Mucosa of rectum (tissue), 2 donors: ENCODE measurements around the gene MAGI1.
"Not testable (repeated sequence)": the region's sequence is repeated elsewhere in the genome, so short reads cannot be mapped to it uniquely, and the experiment has no call there.

Source experiments
- H3K27ac ChIP-seq, 2 donors: one replicate each; pipeline ENCODE4 v1.7.0; 2013; ENCODE audit warnings: inconsistent platforms in 2 of 2, low read depth in 2 of 2, low read length in 2 of 2
- H3K27me3 ChIP-seq, 2 donors: one replicate each; pipeline ENCODE4 v1.7.0; 2013; ENCODE audit warnings: low read length in 2 of 2; ENCODE audit not compliant: control insufficient read depth in 2 of 2, insufficient read depth in 2 of 2
- H3K36me3 ChIP-seq, 2 donors: one replicate each; pipeline ENCODE4 v1.7.0; 2013; ENCODE audit warnings: low read length in 2 of 2; ENCODE audit not compliant: control insufficient read depth in 2 of 2, insufficient read depth in 2 of 2
- H3K4me1 ChIP-seq, 2 donors: one replicate each; pipeline ENCODE4 v1.7.0; 2013; ENCODE audit warnings: low read length in 2 of 2, mild to moderate bottlenecking in 1 of 2; ENCODE audit not compliant: control insufficient read depth in 2 of 2, insufficient read depth in 2 of 2
- H3K4me3 ChIP-seq, 2 donors: one replicate each; pipeline ENCODE4 v1.7.0; 2013; ENCODE audit warnings: low read length in 2 of 2
- H3K9ac ChIP-seq, 2 donors: one replicate each; pipeline ENCODE4 v1.7.0; 2013; ENCODE audit warnings: low read length in 2 of 2, low read depth in 1 of 2, mild to moderate bottlenecking in 1 of 2
- H3K9me3 ChIP-seq, 2 donors: one replicate each; pipeline ENCODE4 v1.7.0; 2013; ENCODE audit warnings: low read length in 2 of 2; ENCODE audit not compliant: control insufficient read depth in 2 of 2
- donor health status: healthy.
- donor health status: Normal muscosa, but diverticular disease.

Gene MAGI1

GRCh38 chr3:65618599-65618998 is 420.1 kb downstream of the MAGI1 start:
- no peaks in the 10 kb centered on the region for H3K9me3 ChIP-seq
- H3K9ac ChIP-seq, result no peak overlapping the region
- H3K4me3 ChIP-seq, result no peak overlapping the region
- no peaks in the 10 kb centered on the region for H3K27me3 ChIP-seq
- no peaks in the 10 kb centered on the region for H3K4me1 ChIP-seq
- no peaks in the 10 kb centered on the region for H3K36me3 ChIP-seq
- H3K27ac ChIP-seq, result no peak overlapping the region

- H3K27ac ChIP-seq, result no peak overlapping the region
- no peaks in the 10 kb centered on the region for H3K36me3 ChIP-seq
- no peaks in the 10 kb centered on the region for H3K4me1 ChIP-seq
These were observed 420.9 kb downstream of the MAGI1 start for GRCh38 chr3:65617787-65618186.

GRCh38 chr3:65617209-65617608 is 421.5 kb downstream of the MAGI1 start:
- no peak overlapping the region for H3K9ac ChIP-seq
- H3K4me3 ChIP-seq, result no peak overlapping the region
- H3K27me3 ChIP-seq, result no peaks in the 10 kb centered on the region
- H3K9me3 ChIP-seq, result no peaks in the 10 kb centered on the region
- H3K36me3 ChIP-seq, result no peaks in the 10 kb centered on the region
- H3K27ac ChIP-seq, result no peak overlapping the region
- H3K4me1 ChIP-seq, result no peaks in the 10 kb centered on the region

More at GRCh38 chr3:65617787-65618186, 420.9 kb downstream of the MAGI1 start:
- H3K9me3 ChIP-seq, result no peaks in the 10 kb centered on the region
- H3K27me3 ChIP-seq, result no peaks in the 10 kb centered on the region
- H3K4me3 ChIP-seq, result no peak overlapping the region
- H3K9ac ChIP-seq, result no peak overlapping the region

DNA sequence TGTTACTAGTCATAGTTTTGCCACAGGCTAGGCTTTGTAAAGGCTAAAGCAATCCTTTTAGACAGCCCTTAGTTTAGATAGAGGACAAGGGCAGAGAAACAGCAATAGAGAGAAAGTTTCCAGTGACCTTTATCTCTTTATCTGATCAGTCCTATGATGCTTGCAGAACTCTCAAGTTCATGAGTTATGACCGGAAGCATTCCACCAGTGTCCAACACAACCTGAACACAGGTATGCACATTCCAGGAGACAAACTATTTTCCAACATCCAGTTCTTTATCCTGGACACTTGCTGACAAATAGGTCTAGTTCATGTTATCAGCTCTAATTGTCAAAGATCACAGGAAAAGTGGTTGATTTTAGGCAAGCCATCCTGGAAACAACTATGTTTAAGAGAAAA is 422.2 kb downstream of the MAGI1 start:
- H3K9ac ChIP-seq, result no peak overlapping the region
- H3K36me3 ChIP-seq, result no peaks in the 10 kb centered on the region
- no peaks in the 10 kb centered on the region for H3K27me3 ChIP-seq
- no peak overlapping the region for H3K4me3 ChIP-seq
- no peak overlapping the region for H3K27ac ChIP-seq
- H3K4me1 ChIP-seq, result no peaks in the 10 kb centered on the region
- no peaks in the 10 kb centered on the region for H3K9me3 ChIP-seq

DNA sequence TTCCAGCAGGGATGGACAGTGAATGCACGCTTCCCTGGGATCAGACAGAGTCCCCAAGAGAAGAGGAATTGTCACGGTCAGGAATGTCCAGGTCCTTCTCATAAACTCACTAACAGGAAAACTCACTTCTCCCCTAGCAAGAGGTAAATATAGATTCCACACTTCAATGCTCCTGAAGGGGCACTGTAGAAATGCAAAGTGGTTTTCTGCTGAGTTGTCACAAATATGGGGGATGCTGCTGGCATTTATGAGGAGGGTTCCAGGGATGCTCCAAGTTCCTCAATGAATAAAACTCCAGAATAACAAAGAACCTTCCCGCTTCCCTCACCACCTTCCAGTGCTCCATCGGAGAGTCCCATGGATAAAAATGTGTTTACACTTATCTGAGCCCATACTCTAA is 423.4 kb downstream of the MAGI1 start:
- Histone ChIP-seq H3K9me3 (no peaks in the 10 kb centered on the region), H3K4me3 (no peak overlapping the region)

DNA sequence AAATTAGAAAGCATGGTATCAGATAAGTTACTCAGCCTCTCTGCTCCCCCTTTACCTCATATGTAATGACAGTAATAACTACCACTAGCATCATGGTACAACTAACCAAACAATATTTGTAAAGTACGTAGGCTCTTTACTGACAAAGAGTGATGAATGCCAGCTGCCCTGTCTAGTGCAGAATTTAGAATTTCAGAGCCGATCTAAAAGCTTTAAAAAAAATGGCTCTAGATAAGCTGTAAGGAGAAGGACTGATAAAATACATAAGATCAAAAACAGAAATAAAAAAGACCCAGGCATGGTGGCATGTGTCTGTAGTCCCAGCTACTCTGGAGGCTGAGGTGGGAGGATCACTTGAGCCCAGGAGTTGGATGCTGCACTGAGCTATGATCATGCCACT is 424.1 kb downstream of the MAGI1 start:
- no peaks in the 10 kb centered on the region for H3K4me1 ChIP-seq
- H3K27me3 ChIP-seq, result no peaks in the 10 kb centered on the region
- no peak overlapping the region for H3K4me3 ChIP-seq
- no peak overlapping the region for H3K27ac ChIP-seq
- no peaks in the 10 kb centered on the region for H3K9me3 ChIP-seq
- H3K36me3 ChIP-seq, result no peaks in the 10 kb centered on the region
- no peak overlapping the region for H3K9ac ChIP-seq

More for the DNA sequence above, 423.4 kb downstream of the MAGI1 start:
- no peaks in the 10 kb centered on the region for H3K27me3 ChIP-seq
- H3K27ac ChIP-seq, result no peak overlapping the region
- H3K4me1 ChIP-seq, result no peaks in the 10 kb centered on the region
- no peaks in the 10 kb centered on the region for H3K36me3 ChIP-seq
- H3K9ac ChIP-seq, result no peak overlapping the region

DNA sequence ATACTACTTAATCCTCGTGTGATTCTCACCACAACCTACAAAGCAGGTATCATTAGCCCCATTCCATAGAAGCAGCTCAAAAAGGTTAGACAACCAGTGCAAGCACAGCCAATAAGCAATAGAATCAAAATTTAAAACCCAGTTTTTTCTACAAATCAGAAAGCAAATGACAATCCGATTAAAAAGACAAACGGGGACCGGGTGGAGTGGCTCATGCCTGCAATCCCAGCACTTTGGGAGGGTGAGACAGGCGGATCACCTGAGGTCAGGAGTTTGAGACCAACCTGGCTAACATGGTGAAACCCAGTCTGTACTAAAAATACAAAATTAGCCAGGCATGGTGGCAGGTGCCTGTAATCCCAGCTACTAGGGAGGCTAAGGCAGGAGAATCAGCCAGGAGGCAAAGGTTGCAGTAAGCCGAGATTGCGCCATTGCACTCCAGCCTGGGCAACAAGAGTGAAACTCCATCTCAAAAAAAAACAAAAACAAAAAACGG is 430.7 kb downstream of the MAGI1 start:
- not testable (repeated sequence) for H3K9ac ChIP-seq, H3K9me3 ChIP-seq

GRCh38 chr3:65607101-65607500 is 431.6 kb downstream of the MAGI1 start:
- no peak overlapping the region for H3K27ac ChIP-seq

More for the DNA sequence above, 430.7 kb downstream of the MAGI1 start:
- not testable (repeated sequence) for H3K27ac ChIP-seq, H3K27me3 ChIP-seq, H3K4me3 ChIP-seq, H3K36me3 ChIP-seq, H3K4me1 ChIP-seq

DNA sequence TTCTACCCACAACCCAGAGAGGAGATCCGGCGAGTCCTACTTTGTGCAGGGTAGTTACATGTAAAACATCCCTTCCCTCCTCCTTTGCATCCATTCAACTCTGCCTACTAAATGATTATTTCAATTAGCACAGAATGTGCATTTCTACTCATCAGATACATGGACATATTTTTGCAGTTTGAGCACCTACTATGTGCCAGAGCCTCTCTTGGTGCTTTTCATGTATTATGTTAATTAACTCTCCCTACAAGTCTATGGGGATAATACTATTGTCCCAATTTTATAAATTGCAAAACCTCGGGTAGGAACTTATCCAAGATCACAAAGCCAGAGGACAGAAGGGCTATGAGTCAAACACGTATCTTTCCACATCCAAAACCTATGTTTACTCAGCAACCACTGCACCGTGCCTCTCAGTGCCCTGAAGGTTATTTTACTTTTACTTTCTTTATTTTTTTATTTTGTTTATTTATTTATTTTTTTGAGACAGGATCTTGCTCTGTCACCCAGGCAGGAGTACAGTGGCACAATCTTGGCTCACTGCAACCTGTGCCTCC is 432.8 kb downstream of the MAGI1 start:
- no peak overlapping the region for H3K9ac ChIP-seq
- no peaks in the 10 kb centered on the region for H3K9me3 ChIP-seq
- no peaks in the 10 kb centered on the region for H3K27me3 ChIP-seq
- no peaks in the 10 kb centered on the region for H3K4me1 ChIP-seq
- no peaks in the 10 kb centered on the region for H3K36me3 ChIP-seq
- H3K4me3 ChIP-seq, result no peak overlapping the region
- no peak overlapping the region for H3K27ac ChIP-seq

More at GRCh38 chr3:65607101-65607500, 431.6 kb downstream of the MAGI1 start:
- Histone ChIP-seq H3K4me3 (no peak overlapping the region), H3K36me3 (no peaks in the 10 kb centered on the region), H3K9me3 (no peaks in the 10 kb centered on the region), H3K9ac (no peak overlapping the region), H3K27me3 (no peaks in the 10 kb centered on the region), H3K4me1 (no peaks in the 10 kb centered on the region)

DNA sequence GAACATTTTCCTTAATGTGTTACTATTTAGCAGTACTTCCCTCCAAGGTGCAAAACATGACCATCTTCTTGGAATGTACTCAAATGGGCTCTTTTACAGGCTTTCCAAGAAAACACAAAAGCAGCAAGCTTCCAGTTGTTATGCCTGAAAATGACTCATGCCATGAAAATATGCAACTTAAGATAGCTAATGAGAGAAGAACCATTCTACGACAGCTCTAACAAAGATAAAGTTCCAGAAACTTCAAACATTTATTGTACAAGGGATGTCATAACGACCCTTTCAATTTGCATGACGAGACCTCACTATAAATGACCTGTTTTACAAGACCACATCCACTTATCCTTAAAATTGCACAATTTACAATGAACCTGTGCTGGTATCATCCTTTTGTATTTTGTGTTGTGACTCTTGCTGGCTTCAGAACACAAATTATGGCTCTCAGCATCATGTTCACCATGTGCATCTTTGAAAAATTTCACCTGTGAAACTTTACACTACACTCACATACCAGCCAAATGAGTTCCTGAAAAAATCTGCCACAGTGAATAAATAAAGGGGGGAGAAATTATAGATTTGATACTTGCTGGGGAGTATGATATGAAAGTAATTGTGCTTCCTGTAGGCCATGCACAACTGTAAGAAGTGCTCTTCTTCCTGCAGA is 433.7 kb downstream of the MAGI1 start:
- Histone ChIP-seq H3K36me3 (no peaks in the 10 kb centered on the region), H3K27ac (no peak overlapping the region)

More for the DNA sequence above, 433.7 kb downstream of the MAGI1 start:
- no peak overlapping the region for H3K9ac ChIP-seq
- H3K4me3 ChIP-seq, result no peak overlapping the region
- H3K9me3 ChIP-seq, result no peaks in the 10 kb centered on the region
- no peaks in the 10 kb centered on the region for H3K27me3 ChIP-seq
- no peaks in the 10 kb centered on the region for H3K4me1 ChIP-seq
